ENCODE data around the gene CCL25. TPM values are rescaled to one million over a fixed set of nuclear protein-coding genes. Genes with fewer than 3 reads are reported as not detected.

CCL25 gene
- total RNA-seq, 1 donor from 2014 or later = not detected

GRCh38 chr19:8089664-8090601, 37.4 kb downstream of the CCL25 start:
- Histone ChIP-seq H3K27me3 (ENCODE audit: control insufficient read depth, insufficient read depth, low read length) (no peaks in the 10 kb centered on the region), H3K36me3 (ENCODE audit: control insufficient read depth, insufficient read depth, low read length) (no peaks in the 10 kb centered on the region), H3K4me3 (ENCODE audit: low read depth, low read length) (no peak overlapping the region)
- DNase-seq (ENCODE audit: low read depth) = no peak
- no peak for TF ChIP-seq CTCF (IDR thresholded peaks at IDR 0.05; ENCODE audit: insufficient read depth, low read length, poor library complexity, severe bottlenecking)

GRCh38 chr19:8090950-8091349, 38.4 kb downstream of the CCL25 start:
- Histone ChIP-seq H3K4me3 (ENCODE audit: low read depth, low read length) (no peak overlapping the region), H3K36me3 (ENCODE audit: control insufficient read depth, insufficient read depth, low read length) (no peaks in the 10 kb centered on the region), H3K27me3 (ENCODE audit: control insufficient read depth, insufficient read depth, low read length) (no peaks in the 10 kb centered on the region)
- no peak for DNase-seq (ENCODE audit: low read depth)
- TF ChIP-seq CTCF (IDR thresholded peaks at IDR 0.05; ENCODE audit: insufficient read depth, low read length, poor library complexity, severe bottlenecking) = no peak

GRCh38 chr19:8093740-8094139, 41.2 kb downstream of the CCL25 start:
- H3K27me3 ChIP-seq (ENCODE audit: control insufficient read depth, insufficient read depth, low read length) = no peaks in the 10 kb centered on the region
- no peak for TF ChIP-seq CTCF (IDR thresholded peaks at IDR 0.05; ENCODE audit: insufficient read depth, low read length, poor library complexity, severe bottlenecking)
- H3K36me3 ChIP-seq (ENCODE audit: control insufficient read depth, insufficient read depth, low read length) = no peaks in the 10 kb centered on the region
- no peak overlapping the region for H3K4me3 ChIP-seq (ENCODE audit: low read depth, low read length)
- no peak for DNase-seq (ENCODE audit: low read depth)

GRCh38 chr19:8094336-8094735, 41.8 kb downstream of the CCL25 start:
- DNase-seq (ENCODE audit: low read depth) = no peak
- TF ChIP-seq CTCF (IDR thresholded peaks at IDR 0.05; ENCODE audit: insufficient read depth, low read length, poor library complexity, severe bottlenecking) = no peak
- H3K27me3 ChIP-seq (ENCODE audit: control insufficient read depth, insufficient read depth, low read length) = no peaks in the 10 kb centered on the region
- no peak overlapping the region for H3K4me3 ChIP-seq (ENCODE audit: low read depth, low read length)
- H3K36me3 ChIP-seq (ENCODE audit: control insufficient read depth, insufficient read depth, low read length) = no peaks in the 10 kb centered on the region

- Histone ChIP-seq H3K4me3 (ENCODE audit: low read depth, low read length) (no peak overlapping the region), H3K36me3 (ENCODE audit: control insufficient read depth, insufficient read depth, low read length) (no peaks in the 10 kb centered on the region), H3K27me3 (ENCODE audit: control insufficient read depth, insufficient read depth, low read length) (no peaks in the 10 kb centered on the region)
- no peak for DNase-seq (ENCODE audit: low read depth)
- no peak for TF ChIP-seq CTCF (IDR thresholded peaks at IDR 0.05; ENCODE audit: insufficient read depth, low read length, poor library complexity, severe bottlenecking)
Measured at GRCh38 chr19:8095354-8095886, 42.9 kb downstream of the CCL25 start.
